ENCODE measurements around the gene MBTPS1. TPM values are rescaled to one million over a fixed set of nuclear protein-coding genes. Genes with fewer than 3 reads are reported as not detected.

The MBTPS1 gene
- total and polyA plus RNA-seq, 9 of the 15 experiments (the other 6 are each of a cell fraction or from before 2014, with no cell fraction given), result 2.8 to 57.6 (median 43.8) TPM

GRCh38 chr16:84103678-84104077 is 13.1 kb downstream of the MBTPS1 start:
- Histone ChIP-seq H3K9me3 (replicated peaks; ENCODE audit: control insufficient read depth, insufficient read depth, low read depth, low read length) (no peaks in the 10 kb centered on the region), H3K4me1 (replicated peaks in 1 of 2; ENCODE audit: control insufficient read depth in 2 of 2, insufficient read depth in 2 of 2, low read length in 2 of 2) (no peaks in the 10 kb centered on the region), H3K79me2 (ENCODE audit: control insufficient read depth, insufficient read depth, low read length) (peaks cover 50% of the 10 kb centered on the region), H2AFZ (ENCODE audit: low read depth, low read length) (no peak overlapping the region), H3K27ac (ENCODE audit: extremely low read depth, low read depth, low read length) (no peak overlapping the region), H4K20me1 (replicated peaks; ENCODE audit: control insufficient read depth, insufficient read depth, low read length) (peaks cover 12% of the 10 kb centered on the region), H3K4me2 (ENCODE audit: insufficient read depth, low read length) (no peak overlapping the region), H3K36me3 (ENCODE audit: control insufficient read depth, insufficient read depth, low read length) (peaks cover 28% of the 10 kb centered on the region; the same call in 2 of the 3 replicates), H3K4me3 (no peak overlapping the region), H3K9ac (ENCODE audit: insufficient read depth in 1 of 2, low read depth in 2 of 2, low read length in 2 of 2) (no peak overlapping the region), H3K27me3 (ENCODE audit: control insufficient read depth in 2 of 2, insufficient read depth in 2 of 2, low read length in 2 of 2) (no peaks in the 10 kb centered on the region), H3K9me1 (ENCODE audit: control insufficient read depth, insufficient read depth, low read length) (no peaks in the 10 kb centered on the region)
- no peak for DNase-seq (ENCODE audit: extremely low read depth in 1 of 4, low spot score in 3 of 4)
- ATAC-seq, result no peak
- WGBS (ENCODE audit: insufficient coverage, low coverage, missing lambda C conversion rate), result 56% methylated on average over 5 of the region's 5 CpGs
- POLR2A ChIA-PET, result interaction anchor here (0.8 to 1.9 kb wide), 3 partner anchors 11 to 13 kb away, joined by 3 to 7 read pairs (median 4); partner anchors contain the start of gene MBTPS1
- FAIRE-seq, result peak; percentile 29
- in situ Hi-C loops (cut with MboI), result no loop called here
- intact Hi-C loops (cut with micrococcal nuclease), result no loop called here
- no peak for TF ChIP-seq GABPA (tag; conservative IDR thresholded peaks at IDR 0.05; ENCODE audit: low read depth)
- no peak for TF ChIP-seq NFE2L1 (tag; IDR thresholded peaks at IDR 0.05; ENCODE audit: borderline replicate concordance, low read depth)
- CTCF ChIA-PET (ENCODE audit: low intra/inter-chr PET ratio), result no interaction called here
- BruUV-seq (replicated peaks), result no TSS peak

- no peaks in the 10 kb centered on the region for H3K27me3 ChIP-seq (ENCODE audit: control insufficient read depth in 2 of 2, insufficient read depth in 2 of 2, low read length in 2 of 2)
- H2AFZ ChIP-seq (ENCODE audit: low read depth, low read length), result no peak overlapping the region
- H3K9ac ChIP-seq (ENCODE audit: insufficient read depth in 1 of 2, low read depth in 2 of 2, low read length in 2 of 2), result no peak overlapping the region
- BruUV-seq (replicated peaks), result no TSS peak
- POLR2A ChIA-PET, result no interaction called here
- no peaks in the 10 kb centered on the region; the same call in 1 of the 2 replicates for H4K20me1 ChIP-seq (replicated peaks; ENCODE audit: control insufficient read depth, insufficient read depth, low read length)
- ATAC-seq (no peak), DNase-seq (ENCODE audit: extremely low read depth in 1 of 4, low spot score in 3 of 4) (no peak), FAIRE-seq (no peak)
- in situ Hi-C loops (cut with MboI), result no loop called here
- intact Hi-C loops (cut with micrococcal nuclease), result no loop called here
- H3K27ac ChIP-seq (ENCODE audit: extremely low read depth, low read depth, low read length), result no peak overlapping the region
- H3K4me2 ChIP-seq (ENCODE audit: insufficient read depth, low read length), result no peak overlapping the region
- no peaks in the 10 kb centered on the region for H3K9me3 ChIP-seq (replicated peaks; ENCODE audit: control insufficient read depth, insufficient read depth, low read depth, low read length)
- H3K9me1 ChIP-seq (ENCODE audit: control insufficient read depth, insufficient read depth, low read length), result no peaks in the 10 kb centered on the region
- H3K36me3 ChIP-seq (ENCODE audit: control insufficient read depth, insufficient read depth, low read length), result peaks cover 67% of the 10 kb centered on the region
- H3K79me2 ChIP-seq (ENCODE audit: control insufficient read depth, insufficient read depth, low read length), result peaks cover 19% of the 10 kb centered on the region
- CTCF ChIA-PET (ENCODE audit: low intra/inter-chr PET ratio), result no interaction called here
- no peak overlapping the region for H3K4me3 ChIP-seq
- no peaks in the 10 kb centered on the region for H3K4me1 ChIP-seq (replicated peaks in 1 of 2; ENCODE audit: control insufficient read depth in 2 of 2, insufficient read depth in 2 of 2, low read length in 2 of 2)
- 92% methylated on average over 7 of the region's 7 CpGs for WGBS (ENCODE audit: insufficient coverage, low coverage, missing lambda C conversion rate)
- TF ChIP-seq EGR1 (conservative IDR thresholded peaks at IDR 0.05), result no peak
- TF ChIP-seq POLR3A (IDR thresholded peaks at IDR 0.05; ENCODE audit: borderline replicate concordance, extremely low read depth, insufficient read depth, insufficient read length), result no peak
- TF ChIP-seq, protein P1, sequence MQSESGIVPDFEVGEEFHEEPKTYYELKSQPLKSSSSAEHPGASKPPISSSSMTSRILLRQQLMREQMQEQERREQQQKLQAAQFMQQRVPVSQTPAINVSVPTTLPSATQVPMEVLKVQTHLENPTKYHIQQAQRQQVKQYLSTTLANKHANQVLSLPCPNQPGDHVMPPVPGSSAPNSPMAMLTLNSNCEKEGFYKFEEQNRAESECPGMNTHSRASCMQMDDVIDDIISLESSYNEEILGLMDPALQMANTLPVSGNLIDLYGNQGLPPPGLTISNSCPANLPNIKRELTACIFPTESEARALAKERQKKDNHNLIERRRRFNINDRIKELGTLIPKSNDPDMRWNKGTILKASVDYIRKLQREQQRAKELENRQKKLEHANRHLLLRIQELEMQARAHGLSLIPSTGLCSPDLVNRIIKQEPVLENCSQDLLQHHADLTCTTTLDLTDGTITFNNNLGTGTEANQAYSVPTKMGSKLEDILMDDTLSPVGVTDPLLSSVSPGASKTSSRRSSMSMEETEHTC (IDR thresholded peaks at IDR 0.05), result no peak
- no peak for TF ChIP-seq CBFA2T2 (conservative IDR thresholded peaks at IDR 0.05)
- no peak for TF ChIP-seq C11orf30 (IDR thresholded peaks at IDR 0.05; ENCODE audit: low read depth)
- TF ChIP-seq DACH1 (IDR thresholded peaks at IDR 0.05; ENCODE audit: partially characterized antibody), result no peak
- no peak for TF ChIP-seq MYBL2 (IDR thresholded peaks at IDR 0.05; ENCODE audit: low read depth)
- TF ChIP-seq MYBL2 (CRISPR knock-in tag; IDR thresholded peaks at IDR 0.05; ENCODE audit: borderline replicate concordance), result no peak
- no peak for TF ChIP-seq NFRKB (IDR thresholded peaks at IDR 0.05; ENCODE audit: low read depth)
- no peak for TF ChIP-seq ZNF830 (CRISPR knock-in tag; IDR thresholded peaks at IDR 0.05)
- TF ChIP-seq ATF7 (IDR thresholded peaks at IDR 0.05), result no peak
These were observed 17.8 kb downstream of the MBTPS1 start for GRCh38 chr16:84098939-84099338.
